Measurements from ENCODE around the gene IL4I1. TPM values are rescaled to one million over a fixed set of nuclear protein-coding genes. Genes with fewer than 3 reads are reported as not detected.

Gene IL4I1
- total RNA-seq, 1 experiment from 2014 or later, result 0.61 TPM

DNA sequence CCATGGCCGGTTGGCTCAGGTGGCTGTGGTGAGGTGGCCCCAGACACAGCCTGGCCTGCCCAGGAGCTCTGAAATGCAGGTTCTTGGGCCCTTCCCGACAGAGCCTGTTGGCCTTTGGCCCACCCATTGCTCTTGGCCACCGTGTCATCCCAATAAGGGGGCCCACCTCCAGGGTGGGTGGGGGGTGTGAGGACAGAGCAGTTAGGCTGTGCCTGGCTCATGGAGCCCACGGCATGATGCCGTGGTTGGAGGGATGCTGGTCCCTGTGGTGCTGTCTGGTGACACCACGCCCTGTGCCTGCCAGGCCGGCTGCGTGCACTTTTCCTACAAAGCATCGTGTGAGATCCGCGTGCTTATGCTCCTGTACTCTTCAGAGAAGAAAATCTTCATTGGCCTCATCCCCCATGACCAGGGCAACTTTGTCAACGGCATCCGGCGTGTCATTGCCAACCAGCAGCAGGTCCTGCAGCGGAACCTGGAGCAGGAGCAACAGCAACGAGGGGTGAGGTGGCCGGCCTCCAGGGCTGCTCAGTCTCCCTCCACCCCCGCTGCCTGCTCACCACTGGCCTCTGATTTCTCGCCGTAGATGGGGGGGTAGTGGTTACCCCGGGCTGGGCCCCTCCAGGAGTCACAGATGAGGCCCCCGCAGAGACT is 36.9 kb downstream of the IL4I1 start:
- Mint-ChIP-seq H3K9me3 (peaks cover 0 to 4% of the 10 kb centered on the region in 2 experiments; a peak in 1 of 5 replicates), H3K36me3 (ENCODE audit: insufficient read depth in 1 of 3, low read depth in 3 of 3) (peaks cover 30 to 88% (median 71%) of the 10 kb centered on the region in 3 experiments), H3K4me3 (no peak overlapping the region; a peak in 1 of 5 replicates), H3K27ac (peak overlapping the region; percentile 61 to 80 (median 72); a peak in 5 of 7 replicates), H3K27me3 (ENCODE audit: low read depth) (peaks cover 3% of the 10 kb centered on the region), H3K4me1 (peaks cover 8 to 22% of the 10 kb centered on the region in 2 experiments)
- DNase-seq, result no peak
- H3K9ac ChIP-seq (ENCODE audit: extremely low read depth, insufficient read length, low read length), result no peak overlapping the region
- TF ChIP-seq, protein P1, sequence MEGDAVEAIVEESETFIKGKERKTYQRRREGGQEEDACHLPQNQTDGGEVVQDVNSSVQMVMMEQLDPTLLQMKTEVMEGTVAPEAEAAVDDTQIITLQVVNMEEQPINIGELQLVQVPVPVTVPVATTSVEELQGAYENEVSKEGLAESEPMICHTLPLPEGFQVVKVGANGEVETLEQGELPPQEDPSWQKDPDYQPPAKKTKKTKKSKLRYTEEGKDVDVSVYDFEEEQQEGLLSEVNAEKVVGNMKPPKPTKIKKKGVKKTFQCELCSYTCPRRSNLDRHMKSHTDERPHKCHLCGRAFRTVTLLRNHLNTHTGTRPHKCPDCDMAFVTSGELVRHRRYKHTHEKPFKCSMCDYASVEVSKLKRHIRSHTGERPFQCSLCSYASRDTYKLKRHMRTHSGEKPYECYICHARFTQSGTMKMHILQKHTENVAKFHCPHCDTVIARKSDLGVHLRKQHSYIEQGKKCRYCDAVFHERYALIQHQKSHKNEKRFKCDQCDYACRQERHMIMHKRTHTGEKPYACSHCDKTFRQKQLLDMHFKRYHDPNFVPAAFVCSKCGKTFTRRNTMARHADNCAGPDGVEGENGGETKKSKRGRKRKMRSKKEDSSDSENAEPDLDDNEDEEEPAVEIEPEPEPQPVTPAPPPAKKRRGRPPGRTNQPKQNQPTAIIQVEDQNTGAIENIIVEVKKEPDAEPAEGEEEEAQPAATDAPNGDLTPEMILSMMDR (conservative IDR thresholded peaks at IDR 0.05), result no peak
- H2BK5ac ChIP-seq (ENCODE audit: insufficient read length, low read length), result no peak overlapping the region
- H3K27ac ChIP-seq (ENCODE audit: insufficient read length, low read depth, low read length), result no peak overlapping the region
- no peak overlapping the region for H2BK120ac ChIP-seq (ENCODE audit: low read depth, low read length, poor library complexity, severe bottlenecking)
- no peak overlapping the region for H4K8ac ChIP-seq (replicated peaks; ENCODE audit: insufficient read length, low read depth, low read length)
- H3K23ac ChIP-seq (ENCODE audit: insufficient read length, low read depth, low read length), result no peak overlapping the region
- no peak overlapping the region for H3T11ph ChIP-seq (ENCODE audit: low read length)
- no peak overlapping the region for H3K4ac ChIP-seq (ENCODE audit: low read depth, low read length)
- no peak overlapping the region for H3K18ac ChIP-seq (ENCODE audit: insufficient read length, low read depth, low read length)
- H4K20me1 ChIP-seq (ENCODE audit: control insufficient read depth, insufficient read depth, insufficient read length), result peaks cover 3% of the 10 kb centered on the region
- H3K27me3 ChIP-seq (ENCODE audit: insufficient read depth, low read length), result no peaks in the 10 kb centered on the region
- no peak overlapping the region for H3K56ac ChIP-seq (ENCODE audit: insufficient read length, low read depth, low read length)
- H3K79me1 ChIP-seq (ENCODE audit: insufficient read depth, low read depth, low read length, poor library complexity, severe bottlenecking), result peaks cover 2% of the 10 kb centered on the region
- no peak overlapping the region for H3K14ac ChIP-seq (ENCODE audit: insufficient read depth, low read length)
- no peak overlapping the region for H2AK5ac ChIP-seq (ENCODE audit: insufficient read length, low read length)
- no peak overlapping the region for H2BK15ac ChIP-seq (ENCODE audit: low read depth, low read length)
- no peaks in the 10 kb centered on the region for H3K4me1 ChIP-seq (ENCODE audit: insufficient read depth, low read length)
- no peak overlapping the region for H3K4me2 ChIP-seq (ENCODE audit: insufficient read depth, insufficient read length, low read length)
- WGBS (ENCODE audit: extremely low coverage, insufficient read length, low lambda C conversion rate), result no CpG with 5 or more reads among the region's 22 CpGs
- no peak overlapping the region for H2AFZ ChIP-seq (ENCODE audit: low read length)
- H4K91ac ChIP-seq (ENCODE audit: insufficient read length, low read depth, low read length), result no peak overlapping the region
- no peaks in the 10 kb centered on the region for H3K9me3 ChIP-seq (ENCODE audit: control insufficient read depth, low read depth, low read length)
- no peaks in the 10 kb centered on the region for H3K79me2 ChIP-seq (ENCODE audit: insufficient read depth, low read length)
- no peak overlapping the region for H4K5ac ChIP-seq (ENCODE audit: insufficient read length, low read depth, low read length)
- H3K23me2 ChIP-seq (ENCODE audit: insufficient read length, low read depth, low read length, poor library complexity, severe bottlenecking), result no peaks in the 10 kb centered on the region
- no peak overlapping the region for H2BK20ac ChIP-seq (ENCODE audit: low read depth, low read length, poor library complexity, severe bottlenecking)
- no peak overlapping the region for H2BK12ac ChIP-seq (ENCODE audit: insufficient read length, low read depth, low read length)

Data from H9 (cell line).